Hippocampal formation (tissue), 2 donors: ENCODE measurements around the gene GRIP1.

Experiments
- DNase-seq, 2 donors: peaks; one replicate each; lab custom pipeline; 2025; lab: John Stamatoyannopoulos, UW

GRIP1 gene

DNA sequence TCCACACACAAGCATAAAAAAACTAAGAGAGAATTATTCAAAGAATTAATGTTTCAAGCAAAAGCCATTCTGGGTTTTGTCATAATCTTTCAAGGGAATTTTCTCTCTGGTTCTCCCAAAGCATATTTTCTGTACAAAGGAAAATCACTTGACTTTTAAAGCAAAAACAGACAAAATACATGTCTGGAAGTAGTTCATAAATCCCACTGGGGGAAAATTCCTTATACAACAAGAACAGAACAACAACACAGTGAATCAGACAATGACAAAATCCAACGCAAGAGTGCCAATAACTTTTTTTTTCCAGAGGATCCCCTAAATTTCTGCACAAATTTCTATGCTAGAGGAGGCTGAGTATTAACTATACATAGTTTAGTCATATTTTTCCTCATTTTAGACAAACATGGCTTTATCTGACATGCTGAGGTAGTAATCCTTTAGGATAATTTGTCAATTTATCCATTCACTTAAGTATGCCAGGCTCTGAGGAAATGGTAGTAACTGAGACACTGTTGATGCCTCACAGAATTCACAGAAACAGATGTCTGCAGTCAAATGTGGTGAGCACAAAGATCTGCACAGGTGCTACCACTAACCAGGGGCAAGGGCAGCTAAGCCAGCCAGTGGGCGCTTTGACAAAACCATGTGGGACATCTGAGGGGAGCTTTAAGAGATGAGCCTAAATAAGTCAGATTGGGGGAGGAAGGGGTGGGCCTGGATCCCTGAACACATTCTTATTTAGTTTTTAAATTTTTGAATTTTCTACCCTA is 38.0 kb downstream of the GRIP1 start:
- no peak for DNase-seq

DNA sequence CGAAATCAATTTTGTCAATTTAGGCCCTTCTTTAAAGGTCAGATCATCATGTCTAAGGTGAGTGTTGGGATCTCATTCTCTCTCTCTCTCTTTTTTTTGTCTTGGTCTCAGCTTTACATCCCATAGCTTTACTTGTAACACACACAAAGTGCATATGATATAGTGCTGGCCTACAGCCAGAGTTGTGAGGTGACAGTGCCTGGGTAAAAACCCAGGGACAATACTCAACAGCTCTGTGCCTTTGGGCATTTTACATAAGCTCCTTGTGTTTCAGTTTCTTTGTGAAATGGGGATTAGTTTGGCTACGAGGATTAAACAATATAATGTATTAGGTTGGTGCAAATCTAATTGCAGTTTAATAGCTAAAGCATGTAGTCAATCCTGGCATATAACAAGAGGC is 40.2 kb downstream of the GRIP1 start:
- no peak for DNase-seq

DNA sequence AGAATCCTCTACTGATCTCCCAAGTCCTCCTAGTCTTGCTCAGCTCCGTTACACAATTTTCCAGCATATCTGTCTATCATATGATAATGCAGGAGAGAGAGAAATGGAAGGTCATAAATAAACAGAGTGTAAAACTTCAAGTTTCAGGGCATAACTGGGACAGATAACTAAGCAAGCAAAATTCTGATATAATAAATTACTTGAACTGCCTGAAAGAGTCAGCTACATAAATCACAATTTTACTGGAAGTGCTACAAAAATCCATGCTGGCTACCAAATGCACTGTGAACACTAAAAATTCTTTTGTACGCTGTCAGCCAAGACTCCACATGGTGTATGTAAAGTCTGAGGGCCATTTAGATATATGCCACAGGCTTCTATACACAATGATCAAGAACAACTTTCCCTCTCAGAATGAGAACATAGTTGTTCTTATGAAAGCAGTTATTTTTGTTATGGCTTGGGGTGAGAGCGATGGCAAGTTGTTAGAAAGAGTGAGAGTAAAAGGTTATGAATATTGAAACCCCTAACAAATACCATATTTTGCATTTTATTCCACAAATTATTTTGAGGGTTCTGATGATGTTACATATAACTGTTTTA is 41.1 kb downstream of the GRIP1 start:
- no peak for DNase-seq

DNA sequence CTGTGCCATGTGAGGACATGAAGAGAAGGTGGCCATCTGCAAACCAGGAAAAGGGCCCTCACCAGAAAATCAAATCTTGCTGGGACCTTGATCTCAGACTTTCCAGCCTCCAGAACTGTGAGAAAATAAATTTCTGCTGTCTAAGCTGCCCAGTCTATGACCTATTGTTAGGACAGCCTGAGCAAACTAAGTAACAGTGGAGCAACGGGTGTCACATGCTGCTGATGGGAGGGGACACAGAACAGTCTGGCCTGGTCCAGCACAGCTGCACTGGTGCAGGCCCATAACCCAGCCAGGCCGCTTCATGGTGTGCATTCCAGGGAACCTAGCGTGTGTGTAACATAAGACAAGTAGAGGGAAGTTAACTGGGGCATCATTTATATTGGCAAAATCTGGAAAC is 42.1 kb downstream of the GRIP1 start:
- peak; percentile 66 to 83 for DNase-seq

DNA sequence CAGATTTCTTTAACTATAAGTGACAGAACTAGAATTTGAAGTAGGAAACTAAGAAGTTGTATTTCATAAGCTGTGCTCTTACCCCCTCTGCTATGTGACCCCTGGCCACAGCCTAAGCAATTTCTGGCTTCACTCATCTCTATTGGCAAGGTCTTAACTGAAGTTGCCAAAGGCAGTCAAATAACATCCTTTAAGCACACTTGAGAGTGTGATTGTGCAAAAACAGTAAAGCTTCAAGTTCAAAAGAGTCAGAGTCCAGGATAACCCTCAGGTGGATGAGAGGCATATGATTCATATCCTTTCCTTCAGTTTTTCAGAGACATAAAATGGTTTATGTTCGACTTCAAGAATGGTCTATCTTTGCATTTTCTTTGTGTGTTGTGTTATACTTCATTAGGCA is 45.2 kb downstream of the GRIP1 start:
- no peak for DNase-seq

DNA sequence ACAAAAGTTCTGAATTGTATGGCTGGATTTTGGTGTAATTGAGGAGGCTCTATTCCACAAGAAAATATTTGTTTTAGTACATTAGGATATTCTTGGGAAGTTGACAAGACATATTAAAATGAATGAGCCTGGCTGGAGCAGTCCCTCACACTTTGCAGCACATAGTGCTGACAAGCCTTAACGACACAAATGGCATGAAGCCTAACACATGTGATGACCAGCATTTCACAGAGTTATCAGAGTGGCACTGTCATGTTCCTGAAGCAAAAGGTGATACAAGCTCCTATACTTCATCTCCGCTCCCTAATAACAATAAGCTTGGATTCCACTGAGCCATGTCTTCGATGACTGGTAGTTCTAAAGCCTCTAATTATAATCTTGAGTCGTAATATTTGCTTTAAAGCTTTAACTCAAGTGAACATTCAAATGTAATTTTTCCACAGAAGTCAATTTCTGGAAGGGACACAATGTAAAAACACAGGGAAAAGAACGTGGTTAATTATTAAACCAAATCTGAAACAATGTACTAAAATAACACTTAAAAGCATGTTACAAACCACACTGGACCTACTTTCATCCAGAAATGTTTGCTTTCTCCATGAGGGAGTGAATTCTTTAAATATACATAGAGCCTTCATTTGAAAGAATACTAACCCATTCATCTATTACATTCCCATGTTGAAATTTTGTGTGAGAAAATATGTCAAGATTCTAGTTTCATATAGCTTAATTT is 49.6 kb downstream of the GRIP1 start:
- no peak for DNase-seq

DNA sequence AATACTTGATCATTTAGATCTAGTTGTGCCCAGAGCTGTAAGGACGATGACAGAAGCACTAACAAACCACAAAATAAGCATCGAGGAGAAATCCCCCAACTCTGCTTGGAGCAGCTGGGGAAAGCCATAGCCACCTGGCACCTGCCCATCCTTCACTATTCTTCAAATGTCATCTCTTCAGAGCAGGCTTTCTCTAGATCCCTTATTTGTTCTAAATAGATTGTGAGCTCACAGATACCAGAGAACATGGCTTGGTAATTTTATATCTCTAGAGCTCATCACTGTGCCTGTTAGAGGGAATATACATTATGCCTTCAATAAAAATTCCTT is 50.9 kb downstream of the GRIP1 start:
- DNase-seq: no peak

DNA sequence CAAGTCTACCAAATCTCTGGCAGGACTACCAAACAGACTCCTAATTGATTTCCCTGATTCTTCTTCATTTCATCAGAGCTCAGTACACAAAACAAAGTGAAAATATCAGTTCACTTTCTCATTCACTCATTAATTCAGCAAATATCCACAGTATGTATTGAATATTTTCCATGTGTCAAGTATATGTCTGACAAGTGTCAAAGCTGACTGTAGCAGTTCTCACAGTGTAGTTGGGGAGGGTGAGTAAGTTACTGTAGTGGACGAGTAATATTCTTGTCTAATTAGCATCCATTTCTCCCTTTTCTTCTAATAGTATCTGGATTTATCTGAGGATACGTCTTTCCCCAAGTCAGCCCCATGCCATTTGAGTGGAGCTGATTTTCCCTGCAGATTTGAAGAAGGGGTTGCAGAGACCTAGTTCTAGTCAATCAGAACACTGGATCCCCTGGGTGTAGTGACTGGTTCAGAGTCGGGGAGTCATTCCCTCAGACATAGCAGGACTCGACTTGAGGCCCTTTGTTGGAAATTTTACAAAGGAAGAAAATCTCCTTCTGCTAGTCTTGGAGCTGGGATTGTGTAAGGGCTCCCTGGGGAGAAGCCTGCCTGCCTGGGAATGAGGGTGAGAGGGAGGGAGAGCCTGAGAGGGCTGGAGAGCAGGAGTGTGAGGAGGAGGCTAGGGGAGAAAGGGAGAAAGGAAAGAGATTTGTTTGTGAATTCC is 51.4 kb downstream of the GRIP1 start:
- DNase-seq: no peak

DNA sequence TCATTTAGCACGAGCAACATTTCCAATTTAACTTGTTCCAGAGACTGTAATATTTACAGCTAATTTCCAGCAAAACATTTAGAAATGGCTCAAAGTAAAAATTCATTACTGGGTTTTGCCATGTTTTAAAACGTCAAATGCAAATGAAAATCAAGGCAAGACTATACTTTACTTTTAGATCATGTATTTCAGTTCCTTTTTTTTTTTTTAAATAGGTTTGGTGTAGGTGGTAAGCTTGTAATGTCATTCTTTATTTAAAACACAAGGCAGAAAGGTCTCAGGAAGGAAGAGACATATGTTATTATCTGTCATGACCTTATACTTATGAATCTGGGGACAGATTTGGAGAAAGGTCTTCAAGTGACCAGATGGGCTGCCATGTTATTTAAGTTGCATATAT is 54.1 kb downstream of the GRIP1 start:
- no peak for DNase-seq

DNA sequence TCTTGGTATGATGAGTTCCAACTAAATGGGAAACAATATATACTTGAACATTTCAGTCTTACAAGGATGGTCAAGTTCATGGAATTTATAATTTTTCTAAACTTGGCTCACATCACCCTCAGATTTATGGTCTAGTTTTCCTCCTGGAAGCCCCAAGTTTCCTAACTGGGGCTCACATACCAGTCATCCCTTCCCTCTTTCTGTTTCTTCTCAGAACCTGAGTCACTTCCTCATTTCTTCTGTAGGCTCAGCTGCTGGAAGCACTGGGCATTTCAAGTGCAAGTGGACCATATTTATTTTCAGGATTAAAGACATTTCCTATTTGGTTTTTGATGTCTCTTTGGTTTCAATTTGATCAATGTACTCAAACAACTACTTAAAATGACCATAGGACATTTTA is 55.4 kb downstream of the GRIP1 start:
- no peak for DNase-seq

DNA sequence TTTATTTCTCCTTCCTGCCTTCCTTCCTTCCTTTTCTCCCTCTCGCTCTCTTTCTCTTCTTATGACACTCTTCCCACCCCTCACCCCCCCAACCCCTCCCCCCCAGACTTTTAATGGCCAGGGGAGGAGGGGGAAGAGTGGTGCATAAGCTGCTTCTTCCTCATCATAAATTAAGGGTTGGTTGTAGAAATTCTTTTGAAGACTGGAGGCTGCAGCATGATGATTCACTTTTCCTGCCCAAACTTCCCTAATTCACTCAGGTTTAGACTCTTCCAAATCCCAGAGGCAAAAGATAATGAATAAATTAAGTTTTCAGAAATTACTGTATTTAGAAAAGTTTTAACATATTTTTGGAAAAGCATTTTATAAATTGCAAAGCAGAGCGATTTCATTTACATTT is 58.2 kb downstream of the GRIP1 start:
- DNase-seq: no peak

DNA sequence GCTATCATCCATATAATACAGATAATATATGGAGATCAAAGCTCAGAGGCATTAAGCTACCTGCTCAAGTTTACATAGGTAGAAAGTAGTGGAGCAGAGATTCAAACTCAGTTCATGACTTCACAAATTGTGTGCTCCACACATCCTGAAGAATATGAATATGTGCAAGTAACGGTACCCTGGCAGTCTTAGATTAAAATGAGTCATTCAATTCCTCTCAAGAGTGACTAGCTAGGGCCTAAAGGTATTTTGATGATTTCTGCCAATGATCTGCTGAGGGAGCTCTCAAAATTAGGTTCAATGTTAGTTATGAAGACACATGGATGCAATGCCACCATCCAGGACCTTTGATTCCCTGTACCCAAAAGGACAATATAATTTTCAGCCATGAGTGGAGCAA is 58.9 kb downstream of the GRIP1 start:
- DNase-seq: no peak

DNA sequence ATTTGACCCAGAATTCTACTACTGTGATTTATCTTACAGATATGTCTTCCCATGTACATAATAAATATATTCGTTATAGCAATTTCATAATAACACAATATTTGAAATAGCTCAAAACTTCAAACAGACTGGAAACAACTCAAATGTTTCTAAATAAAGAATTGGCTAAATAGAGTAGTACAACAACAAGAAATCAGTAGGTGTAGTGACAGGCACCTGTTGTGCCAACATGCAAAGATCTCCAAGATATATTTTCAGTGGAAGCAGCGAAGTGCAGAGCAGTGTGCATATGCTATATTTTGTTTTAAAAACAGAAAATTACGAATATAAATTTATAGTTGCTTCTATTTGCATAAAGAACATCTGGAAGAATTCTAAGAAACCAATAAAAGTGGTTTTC is 60.9 kb downstream of the GRIP1 start:
- no peak for DNase-seq

DNA sequence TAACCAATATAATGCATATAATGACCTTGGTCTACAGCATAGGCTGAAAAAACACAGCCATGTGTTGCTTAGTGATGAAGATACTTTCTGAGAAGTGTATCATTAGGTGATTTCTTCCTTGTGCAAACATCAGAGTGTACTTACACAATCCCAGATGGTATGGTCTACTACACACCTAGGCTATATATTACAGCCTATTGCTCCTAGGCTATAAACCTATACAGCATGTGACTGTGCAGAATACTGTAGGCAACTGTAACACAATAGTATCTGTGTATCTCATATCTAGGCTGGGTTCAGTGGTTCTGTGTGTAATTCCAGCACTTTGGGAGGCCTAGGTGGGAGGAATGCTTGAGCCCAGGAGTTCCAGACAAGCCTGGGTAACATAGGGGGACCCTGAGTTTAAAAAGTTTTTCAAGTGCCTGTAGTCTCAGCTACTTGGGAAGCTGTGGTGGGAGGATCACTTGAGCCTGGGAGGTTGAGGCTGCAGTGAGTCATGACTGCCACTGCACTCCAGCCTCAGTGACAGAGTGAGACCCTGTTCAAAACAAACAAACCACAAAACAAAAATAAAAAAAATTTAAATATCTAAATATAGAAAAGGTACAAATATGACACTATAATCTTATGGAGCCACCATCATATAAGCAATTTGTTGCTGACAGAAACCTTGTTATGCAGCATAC is 66.6 kb downstream of the GRIP1 start:
- DNase-seq: no peak

DNA sequence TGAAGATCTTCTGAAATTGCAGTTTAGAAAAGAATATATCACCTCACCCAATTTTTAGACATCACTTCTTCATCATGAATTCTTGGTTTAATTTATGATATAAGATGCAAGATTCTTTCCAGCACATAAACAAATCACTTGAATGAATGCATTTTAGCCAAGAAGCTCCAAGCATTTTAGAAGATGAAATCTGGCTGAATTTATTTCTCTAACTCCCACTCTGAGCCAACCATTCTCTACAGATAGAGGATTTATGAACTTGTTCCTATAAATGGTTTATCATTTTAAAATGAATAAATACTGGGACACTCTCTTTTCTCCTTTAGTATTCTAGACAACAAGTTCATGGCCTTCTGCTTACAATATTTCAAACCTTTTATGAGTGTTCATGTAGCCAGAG is 71.7 kb downstream of the GRIP1 start:
- no peak for DNase-seq

DNA sequence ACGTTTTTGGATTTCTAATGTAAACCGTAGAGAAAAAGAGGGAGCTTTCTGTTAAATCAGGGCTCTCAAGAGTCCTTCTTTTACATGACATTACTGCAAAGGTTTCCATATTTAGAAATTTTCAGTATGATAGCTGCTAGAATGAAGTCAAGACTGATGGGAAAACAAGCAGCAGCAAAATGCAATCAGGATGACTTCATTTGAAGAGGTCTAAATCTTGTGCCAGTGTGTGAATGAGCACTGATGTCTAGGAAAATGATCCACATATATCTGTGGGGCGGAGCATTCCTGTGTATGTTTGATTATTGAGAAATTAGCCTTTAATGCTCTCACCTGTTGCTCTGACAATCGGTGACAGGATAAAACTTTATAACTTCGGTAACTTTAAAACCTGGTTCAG is 73.6 kb downstream of the GRIP1 start:
- no peak for DNase-seq

DNA sequence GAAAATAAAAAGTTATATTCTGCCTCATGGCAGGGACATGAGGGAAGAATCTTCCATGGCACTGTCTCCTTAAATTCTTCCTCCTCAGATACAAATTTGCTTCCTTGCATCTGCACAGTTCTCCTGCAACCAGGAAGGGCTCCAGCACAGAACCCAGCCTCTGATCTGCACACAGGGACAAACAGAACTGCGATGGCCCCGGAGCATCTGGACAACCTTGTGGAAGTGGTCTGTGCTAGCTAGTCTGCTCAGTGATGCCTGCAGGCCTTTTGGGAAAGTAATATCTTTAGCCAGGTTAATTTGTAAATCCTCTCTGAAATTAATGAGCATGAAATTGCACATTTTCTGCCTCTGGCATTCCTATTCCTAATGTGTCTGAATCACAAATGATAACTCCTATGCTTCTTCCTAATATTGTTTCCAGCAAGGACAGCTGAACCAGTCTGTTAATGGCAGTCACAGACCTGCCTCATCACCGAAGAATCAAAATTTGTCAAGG is 74.8 kb downstream of the GRIP1 start:
- DNase-seq: no peak

DNA sequence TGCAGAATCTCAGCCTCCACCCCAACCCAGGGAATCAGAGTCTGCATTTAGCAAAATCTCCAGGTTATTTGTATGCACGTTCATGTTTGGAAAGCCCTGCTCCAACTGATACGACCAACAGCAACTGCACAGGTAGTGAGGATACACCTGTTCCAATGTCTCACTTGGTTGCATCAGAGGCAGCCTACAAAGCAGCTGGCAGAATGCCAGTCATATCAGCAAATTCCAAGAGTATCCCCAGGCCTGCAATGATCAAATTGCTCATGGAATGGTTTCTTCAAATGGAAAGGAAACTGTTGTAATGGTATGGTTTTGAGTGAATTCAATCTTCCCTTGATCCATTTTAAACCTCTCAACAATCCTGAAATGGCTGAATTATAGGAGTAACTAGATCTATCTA is 75.4 kb downstream of the GRIP1 start:
- no peak for DNase-seq

DNA sequence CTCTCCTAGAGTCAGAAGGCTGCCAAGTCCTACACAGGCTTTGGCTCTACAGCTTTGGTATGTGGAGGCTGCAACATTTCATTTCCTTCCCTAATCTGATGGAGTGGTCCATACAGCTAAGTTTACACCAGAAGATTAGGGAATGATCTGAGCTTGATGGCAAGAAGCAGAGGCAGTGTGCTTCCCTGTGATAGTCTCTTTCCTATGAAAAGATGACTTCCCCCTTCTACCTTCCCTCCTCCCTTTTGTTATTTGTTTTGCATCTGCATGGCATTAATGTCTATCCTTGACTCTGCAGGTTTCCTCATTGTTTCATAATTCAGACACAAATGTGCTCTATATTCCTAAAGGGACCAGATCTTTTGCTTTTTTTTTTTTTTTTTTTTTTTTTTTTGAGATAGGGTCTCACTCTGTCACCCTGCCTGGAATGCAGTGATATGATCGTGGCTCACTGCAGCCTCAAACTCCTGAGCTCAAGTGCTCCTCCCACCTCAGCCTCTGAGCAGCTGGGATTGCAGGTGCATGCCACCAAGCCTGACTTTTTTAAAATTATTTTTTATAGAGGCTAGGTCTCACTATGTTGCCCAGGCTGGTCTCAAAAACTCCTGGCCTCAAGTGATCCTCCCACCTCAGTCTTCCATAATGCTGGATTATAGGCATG is 76.3 kb downstream of the GRIP1 start:
- DNase-seq: no peak

DNA sequence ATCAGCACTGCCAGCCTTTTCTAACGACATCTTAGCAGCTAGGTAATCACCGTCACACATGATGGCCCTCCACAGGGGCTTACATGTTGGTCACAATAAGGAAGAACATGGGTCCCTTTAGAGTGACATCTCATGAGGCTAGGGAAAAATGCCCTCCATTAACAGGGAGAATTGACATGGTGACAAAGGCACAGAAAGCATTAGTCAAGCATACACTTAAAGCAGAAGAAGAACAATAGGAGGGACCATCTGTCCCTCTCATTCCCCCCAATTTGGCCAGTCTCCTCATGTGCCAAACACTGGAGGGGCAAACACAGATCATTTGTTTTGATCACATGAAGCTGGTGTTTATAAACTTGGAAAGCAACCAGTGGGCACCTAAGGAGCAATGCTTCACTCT is 78.0 kb downstream of the GRIP1 start:
- DNase-seq: no peak

DNA sequence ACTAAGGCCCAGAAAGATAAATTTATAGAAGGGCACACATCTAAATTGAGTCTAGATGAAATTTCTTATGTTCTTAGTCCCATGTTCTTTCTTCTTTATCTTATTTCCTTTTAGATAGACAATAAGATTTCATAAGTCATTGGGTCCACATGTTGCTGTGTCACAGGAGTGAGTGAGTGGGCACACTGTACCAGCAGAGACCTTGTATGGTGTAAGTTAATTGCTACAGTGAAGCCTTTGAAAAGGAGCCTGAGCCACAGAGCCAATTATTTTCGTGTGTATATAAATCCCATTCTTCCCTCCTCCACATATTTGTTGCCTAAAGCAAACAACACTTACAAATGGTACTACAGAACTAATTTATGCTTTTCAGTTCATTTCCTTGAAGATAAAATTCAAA is 79.1 kb downstream of the GRIP1 start:
- no peak for DNase-seq

DNA sequence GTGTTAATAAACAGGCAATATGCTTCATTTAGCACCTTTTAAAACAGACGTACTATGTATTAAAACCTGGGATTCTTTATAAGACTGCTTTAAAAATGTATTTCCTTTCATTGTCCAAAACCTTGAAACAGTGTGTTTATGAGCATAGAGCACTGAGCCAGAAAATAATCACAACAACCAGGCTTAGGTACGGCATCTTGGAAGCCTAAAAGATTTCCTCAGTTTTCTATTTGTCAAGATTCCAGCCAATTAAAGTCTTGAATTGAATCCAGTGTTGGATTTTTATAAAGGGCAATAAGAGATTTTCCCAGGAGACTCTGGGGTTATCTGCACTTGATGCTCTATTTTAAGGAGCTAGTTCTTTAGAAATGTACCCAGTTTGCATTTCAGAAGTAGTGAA is 80.3 kb downstream of the GRIP1 start:
- no peak for DNase-seq
